Nephron (organoid): ENCODE data around the gene JMJD4.

Experiments used
- H3K27ac Mint-ChIP-seq, 3 experiments: 2 replicates each; pipeline ENCODE4 v1.8.0; 2020; ENCODE audit warnings: mixed read lengths in 3 of 3, mild to moderate bottlenecking in 2 of 3, moderate library complexity in 1 of 3
- H3K27me3 Mint-ChIP-seq: 2 replicates; pipeline ENCODE4 v1.8.0; 2021; ENCODE audit warnings: low read depth, mild to moderate bottlenecking, moderate library complexity, mixed read lengths
- H3K36me3 Mint-ChIP-seq: 2 replicates; pipeline ENCODE4 v1.8.0; 2020; ENCODE audit warnings: low read depth, mixed read lengths
- H3K4me1 Mint-ChIP-seq: 2 replicates; pipeline ENCODE4 v1.8.0; 2020; ENCODE audit warnings: mixed read lengths
- H3K4me3 Mint-ChIP-seq, 3 experiments: 2 replicates each; pipeline ENCODE4 v1.8.0; 2020; ENCODE audit warnings: mild to moderate bottlenecking in 3 of 3, mixed read lengths in 3 of 3, moderate library complexity in 2 of 3
- H3K9me3 Mint-ChIP-seq: 2 replicates; pipeline ENCODE4 v1.8.0; 2020; ENCODE audit warnings: mixed read lengths
- TF ChIP-seq, protein P1 (sequence below), 3 experiments: fragments of 200-600 bp; sonication (generic); IDR thresholded peaks; one replicate each; pipeline ENCODE4 v1.5.0; 2021; ENCODE audit warnings: antibody characterized with exemption in 3 of 3; ENCODE audit not compliant: unreplicated experiment in 3 of 3

The JMJD4 gene

DNA sequence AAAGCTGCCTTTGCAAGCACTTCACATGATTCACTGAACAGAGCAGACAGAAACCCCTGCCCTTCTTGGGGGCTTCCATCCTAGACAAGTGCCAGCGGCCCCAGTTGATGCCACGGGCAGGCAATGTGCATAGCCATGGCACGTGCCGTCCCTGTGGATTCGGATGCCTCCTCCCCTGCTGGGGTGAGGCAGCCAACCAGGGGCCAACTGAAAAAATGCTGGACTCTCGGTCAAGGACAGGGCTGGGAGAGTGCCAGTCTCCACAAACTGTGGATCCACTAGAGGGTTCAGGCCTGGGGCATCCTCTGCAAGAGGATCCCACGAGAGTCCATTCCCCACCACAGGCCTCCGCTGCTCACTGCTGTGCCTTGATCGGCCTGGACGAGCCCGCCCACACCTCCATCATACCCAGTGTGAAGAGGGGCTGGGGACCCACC lies 3.8 kb downstream of the JMJD4 start:
- Mint-ChIP-seq H3K27me3 (peaks cover 3% of the 10 kb centered on the region), H3K36me3 (no peaks in the 10 kb centered on the region), H3K4me3 (peak overlapping the region in 2 of 3 experiments; percentile 12 to 45), H3K9me3 (no peaks in the 10 kb centered on the region), H3K4me1 (peaks cover 38% of the 10 kb centered on the region), H3K27ac (no peak overlapping the region)
- TF ChIP-seq, protein P1, sequence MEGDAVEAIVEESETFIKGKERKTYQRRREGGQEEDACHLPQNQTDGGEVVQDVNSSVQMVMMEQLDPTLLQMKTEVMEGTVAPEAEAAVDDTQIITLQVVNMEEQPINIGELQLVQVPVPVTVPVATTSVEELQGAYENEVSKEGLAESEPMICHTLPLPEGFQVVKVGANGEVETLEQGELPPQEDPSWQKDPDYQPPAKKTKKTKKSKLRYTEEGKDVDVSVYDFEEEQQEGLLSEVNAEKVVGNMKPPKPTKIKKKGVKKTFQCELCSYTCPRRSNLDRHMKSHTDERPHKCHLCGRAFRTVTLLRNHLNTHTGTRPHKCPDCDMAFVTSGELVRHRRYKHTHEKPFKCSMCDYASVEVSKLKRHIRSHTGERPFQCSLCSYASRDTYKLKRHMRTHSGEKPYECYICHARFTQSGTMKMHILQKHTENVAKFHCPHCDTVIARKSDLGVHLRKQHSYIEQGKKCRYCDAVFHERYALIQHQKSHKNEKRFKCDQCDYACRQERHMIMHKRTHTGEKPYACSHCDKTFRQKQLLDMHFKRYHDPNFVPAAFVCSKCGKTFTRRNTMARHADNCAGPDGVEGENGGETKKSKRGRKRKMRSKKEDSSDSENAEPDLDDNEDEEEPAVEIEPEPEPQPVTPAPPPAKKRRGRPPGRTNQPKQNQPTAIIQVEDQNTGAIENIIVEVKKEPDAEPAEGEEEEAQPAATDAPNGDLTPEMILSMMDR (IDR thresholded peaks at IDR 0.05; ENCODE audit: unreplicated experiment in 3 of 3) = no peak

DNA sequence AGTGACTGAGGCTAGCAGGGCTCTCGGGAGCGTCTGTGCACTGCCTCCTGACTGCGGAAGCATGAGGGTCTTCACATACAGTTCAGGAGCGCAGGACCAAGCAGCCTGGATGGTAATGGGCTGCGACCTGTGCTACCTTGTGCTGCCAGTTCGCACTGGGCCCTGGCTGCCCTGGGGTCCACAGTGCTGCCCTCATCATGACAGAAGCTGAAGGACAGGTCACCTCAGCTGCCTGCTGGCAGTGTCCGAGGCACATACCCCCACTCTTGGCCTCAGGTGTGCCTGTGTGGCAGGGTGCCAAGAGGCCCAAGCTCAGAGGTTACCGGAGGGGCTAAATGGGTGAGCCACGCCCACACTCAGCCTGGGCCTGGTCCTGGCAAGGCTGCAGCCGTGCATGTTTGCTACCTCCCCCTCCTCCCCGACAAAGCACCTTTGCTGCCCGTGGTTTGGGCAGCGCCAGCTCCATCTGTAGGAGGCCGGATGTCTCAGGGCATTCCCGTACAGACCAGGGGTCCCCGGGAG lies 4.4 kb downstream of the JMJD4 start:
- peaks cover 38% of the 10 kb centered on the region for H3K4me1 Mint-ChIP-seq
- H3K36me3 Mint-ChIP-seq = no peaks in the 10 kb centered on the region
- H3K4me3 Mint-ChIP-seq = peak overlapping the region; percentile 74 to 87 (median 84)
- TF ChIP-seq, protein P1 (IDR thresholded peaks at IDR 0.05; ENCODE audit: unreplicated experiment in 3 of 3) = peak in 2 of 3 experiments; percentile 12 to 13
- peak overlapping the region; percentile 71 to 84 (median 74) for H3K27ac Mint-ChIP-seq
- peaks cover 3% of the 10 kb centered on the region for H3K27me3 Mint-ChIP-seq
- H3K9me3 Mint-ChIP-seq = no peaks in the 10 kb centered on the region

DNA sequence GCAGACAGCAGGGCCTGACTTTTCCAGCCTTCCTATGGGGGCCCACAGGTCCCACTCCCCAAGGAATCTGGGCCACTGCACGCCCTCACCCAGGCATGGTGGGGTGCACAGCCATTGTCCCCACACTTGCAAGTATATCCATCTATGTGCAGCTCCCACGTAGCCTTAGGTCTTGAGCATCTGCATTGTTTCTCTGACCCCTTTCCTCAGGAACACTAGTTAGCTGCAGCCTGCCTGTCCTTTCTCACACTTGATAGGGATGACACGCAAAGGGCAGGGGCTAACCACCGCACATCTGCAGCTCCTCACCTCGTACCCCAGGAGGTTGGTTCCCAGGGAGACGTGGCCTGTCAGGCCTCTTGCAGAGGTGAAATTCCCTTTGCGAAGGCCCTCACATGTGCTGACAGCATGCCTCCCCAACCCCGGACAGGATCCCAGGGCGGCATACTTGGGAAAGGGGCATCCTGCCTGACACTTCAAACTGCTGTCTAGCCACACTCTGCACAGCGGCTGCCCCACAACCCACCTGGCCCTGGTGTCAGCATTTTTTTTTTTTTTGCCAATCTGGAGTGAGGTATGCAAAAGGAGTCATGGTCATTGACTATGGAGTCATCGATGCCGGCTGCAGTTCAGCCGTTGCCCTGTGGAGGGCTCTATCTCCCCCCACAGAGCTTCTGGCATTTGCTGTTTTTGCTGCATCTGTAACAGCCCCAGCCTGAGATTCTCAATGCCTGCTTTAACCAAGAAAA lies 5.0 kb downstream of the JMJD4 start:
- Mint-ChIP-seq H3K36me3 (no peaks in the 10 kb centered on the region), H3K4me1 (peaks cover 43% of the 10 kb centered on the region), H3K27ac (peak overlapping the region; percentile 71 to 84 (median 74)), H3K27me3 (peaks cover 3% of the 10 kb centered on the region), H3K4me3 (peak overlapping the region; percentile 74 to 87 (median 84)), H3K9me3 (no peaks in the 10 kb centered on the region)
- TF ChIP-seq, protein P1 (IDR thresholded peaks at IDR 0.05; ENCODE audit: unreplicated experiment in 3 of 3) = peak; percentile 64 to 69 (median 68)

DNA sequence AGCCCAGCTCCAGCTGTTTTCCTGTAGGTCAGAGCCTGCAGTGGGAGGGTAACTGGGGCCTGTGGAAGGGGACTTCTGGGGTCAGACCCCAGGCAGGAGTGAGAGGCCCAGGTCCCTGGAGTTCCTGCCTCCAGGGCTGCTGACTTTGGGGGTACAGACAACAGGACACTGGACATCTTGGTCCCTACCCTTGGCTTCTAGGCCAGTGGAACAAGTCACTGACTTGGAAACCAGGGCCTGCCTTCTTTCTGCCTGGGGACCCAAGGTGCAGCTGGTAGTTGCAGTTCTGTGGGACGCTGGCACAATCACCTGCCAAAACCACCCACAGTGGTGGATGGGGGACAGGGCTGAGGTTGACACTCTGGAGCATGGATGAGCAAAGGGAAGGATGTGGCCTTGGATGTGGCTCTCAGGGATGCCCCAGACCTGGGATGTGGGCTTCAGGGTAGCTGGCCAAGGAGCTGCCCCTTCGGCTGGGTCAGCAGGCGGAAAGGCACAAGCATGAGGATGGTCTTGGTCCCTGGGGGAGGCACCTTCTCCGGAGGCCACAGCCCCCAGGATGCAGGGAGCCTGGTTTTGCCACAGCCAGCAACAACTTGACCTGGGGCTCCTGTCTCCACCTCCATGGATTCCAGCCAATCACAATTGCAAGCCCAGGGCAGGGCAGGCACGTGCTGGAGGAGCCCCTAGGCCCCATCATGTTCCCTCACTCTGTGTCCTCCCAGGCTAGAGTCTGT lies 5.8 kb downstream of the JMJD4 start:
- H3K27ac Mint-ChIP-seq = peak overlapping the region; percentile 73 to 85 (median 76)

DNA sequence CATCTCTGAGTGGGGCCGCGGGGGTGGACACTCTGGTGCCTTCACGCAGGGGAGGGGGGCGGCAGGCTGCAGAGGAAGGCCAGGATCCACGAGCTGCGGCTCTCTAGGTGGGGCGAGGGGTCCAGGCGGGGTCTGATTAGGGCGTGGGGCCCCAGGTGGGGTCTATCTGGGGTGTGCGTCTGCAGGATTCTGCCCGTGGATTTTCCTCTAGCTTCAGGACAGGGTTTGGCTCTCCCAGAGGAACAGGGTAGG lies 6.3 kb downstream of the JMJD4 start:
- peak overlapping the region; percentile 89 for H3K4me3 Mint-ChIP-seq
- no peaks in the 10 kb centered on the region for H3K36me3 Mint-ChIP-seq
- peak overlapping the region; percentile 73 to 85 (median 76) for H3K27ac Mint-ChIP-seq
- peaks cover 5% of the 10 kb centered on the region for H3K9me3 Mint-ChIP-seq
- peaks cover 39% of the 10 kb centered on the region for H3K4me1 Mint-ChIP-seq
- peaks cover 3% of the 10 kb centered on the region for H3K27me3 Mint-ChIP-seq
- TF ChIP-seq, protein P1 (IDR thresholded peaks at IDR 0.05; ENCODE audit: unreplicated experiment in 3 of 3) = no peak

More for the DNA sequence above, 5.8 kb downstream of the JMJD4 start:
- H3K4me3 Mint-ChIP-seq = peak overlapping the region; percentile 89
- H3K27me3 Mint-ChIP-seq = peaks cover 3% of the 10 kb centered on the region
- H3K36me3 Mint-ChIP-seq = no peaks in the 10 kb centered on the region
- H3K9me3 Mint-ChIP-seq = peaks cover 2% of the 10 kb centered on the region
- TF ChIP-seq, protein P1 (IDR thresholded peaks at IDR 0.05; ENCODE audit: unreplicated experiment in 3 of 3) = no peak
- H3K4me1 Mint-ChIP-seq = peaks cover 43% of the 10 kb centered on the region
